Endodermal cell (in vitro differentiated cells): Measurements from ENCODE around the gene MT2A. TPM values are rescaled to one million over a fixed set of nuclear protein-coding genes. Genes with fewer than 3 reads are reported as not detected.

ENCODE experiments used
- DNase-seq: peaks from one replicate; pipeline ENCODE4 v3.0.0-alpha.2; 2017
- H3K27ac ChIP-seq: 2 replicates; pipeline ENCODE4 v1.5.1; 2013; ENCODE audit warnings: mild to moderate bottlenecking, low read depth, low read length, moderate library complexity
- H3K27me3 ChIP-seq: 2 replicates; pipeline ENCODE4 v1.6.1; 2013; ENCODE audit warnings: mild to moderate bottlenecking, low read length, moderate library complexity; ENCODE audit not compliant: insufficient read depth, control insufficient read depth, poor library complexity, severe bottlenecking
- H3K36me3 ChIP-seq: 2 replicates; pipeline ENCODE4 v1.7.0; 2013; ENCODE audit warnings: mild to moderate bottlenecking, low read length, moderate library complexity; ENCODE audit not compliant: control insufficient read depth, insufficient read depth
- H3K4me1 ChIP-seq: one replicate; pipeline ENCODE4 v1.7.0; 2013; ENCODE audit warnings: low read length; ENCODE audit not compliant: control insufficient read depth, insufficient read depth
- H3K4me3 ChIP-seq: 2 replicates; pipeline ENCODE4 v1.5.1; 2013; ENCODE audit warnings: mild to moderate bottlenecking, low read length, moderate library complexity
- H3K9ac ChIP-seq: 2 replicates; pipeline ENCODE4 v1.6.1; 2013; ENCODE audit warnings: mild to moderate bottlenecking, low read length, moderate library complexity; ENCODE audit not compliant: poor library complexity, severe bottlenecking; ENCODE audit errors: extremely low read depth
- H3K9me3 ChIP-seq: 2 replicates; pipeline ENCODE4 v1.6.1; 2013; ENCODE audit warnings: mild to moderate bottlenecking, low read length, moderate library complexity; ENCODE audit not compliant: control insufficient read depth
- H3K27ac Mint-ChIP-seq: 2 replicates; pipeline ENCODE4 v1.8.0; 2020; ENCODE audit warnings: mixed read lengths
- H3K27me3 Mint-ChIP-seq: 2 replicates; pipeline ENCODE4 v1.8.0; 2021; ENCODE audit warnings: mild to moderate bottlenecking, mixed read lengths; ENCODE audit not compliant: insufficient read depth
- H3K36me3 Mint-ChIP-seq: 2 replicates; pipeline ENCODE4 v1.8.0; 2020; ENCODE audit warnings: low read depth, mixed read lengths
- H3K4me1 Mint-ChIP-seq: 2 replicates; pipeline ENCODE4 v1.8.0; 2020; ENCODE audit warnings: mixed read lengths
- H3K4me3 Mint-ChIP-seq: 2 replicates; pipeline ENCODE4 v1.8.0; 2020; ENCODE audit warnings: mild to moderate bottlenecking, moderate library complexity, mixed read lengths
- H3K9me3 Mint-ChIP-seq: 2 replicates; pipeline ENCODE4 v1.8.0; 2020; ENCODE audit warnings: mild to moderate bottlenecking, mixed read lengths
- CTCF ChIP-seq: fragments of 200-600 bp; sonication (generic); conservative IDR thresholded peaks from 2 replicates; pipeline ENCODE4 v1.5.0; 2021; ENCODE audit warnings: antibody characterized with exemption, mild to moderate bottlenecking
- WGBS, 2 experiments: methylation state at CpG; one replicate each; pipeline versions ENCODE4 v1.1.5 to v1.1.7; 2013; ENCODE audit warnings: missing lambda C conversion rate in 2 of 2, mixed read lengths in 1 of 2; ENCODE audit not compliant: insufficient coverage in 1 of 2, insufficient read length in 1 of 2; 5-methylcytosine and 5-hydroxymethylcytosine counted together
- total RNA-seq, 2 donors: library from RNA; stranded (reverse); fragmentation: NEBNext Ultra II Directional in 1 of 2; extraction: Animal tissue kit (Norgen Biotek cat#: 25700) in 1 of 2; gene quantifications; 2 replicates in 1 of 2; 3 replicates in 1 of 2; pipeline ENCODE4 v1.2.1, GENCODE V29; 2021

Gene MT2A
- total RNA-seq, 2 donors from 2014 or later = 6.8 TPM; not detected in 1

- WGBS, 2 experiments = 63 to 72% methylated on average over 10 of the region's 10 CpGs
- no peak overlapping the region for H3K27ac ChIP-seq
- H3K4me1 Mint-ChIP-seq = peaks cover 17% of the 10 kb centered on the region
- no peaks in the 10 kb centered on the region for H3K9me3 ChIP-seq
- DNase-seq = no peak
- no peaks in the 10 kb centered on the region for H3K9me3 Mint-ChIP-seq
- H3K4me3 Mint-ChIP-seq = no peak overlapping the region
- H3K9ac ChIP-seq = no peak overlapping the region
- peaks cover 96% of the 10 kb centered on the region for H3K27me3 ChIP-seq
- no peaks in the 10 kb centered on the region for H3K36me3 ChIP-seq
- peaks cover 95% of the 10 kb centered on the region for H3K27me3 Mint-ChIP-seq
- no peaks in the 10 kb centered on the region for H3K36me3 Mint-ChIP-seq
- H3K4me3 ChIP-seq = no peak overlapping the region
- no peak overlapping the region for H3K27ac Mint-ChIP-seq
- no peak for TF ChIP-seq CTCF
- no peaks in the 10 kb centered on the region for H3K4me1 ChIP-seq
Observed at GRCh38 chr16:56631197-56631596, 22.8 kb downstream of the MT2A start.

GRCh38 chr16:56631832-56632155, 23.4 kb downstream of the MT2A start:
- no peaks in the 10 kb centered on the region for H3K9me3 ChIP-seq
- 20 to 22% methylated on average over 10 to 14 of the region's 14 CpGs for WGBS, 2 experiments
- Mint-ChIP-seq H3K27ac (no peak overlapping the region), H3K4me1 (peaks cover 17% of the 10 kb centered on the region), H3K4me3 (peak overlapping the region; percentile 50), H3K27me3 (peaks cover 95% of the 10 kb centered on the region), H3K36me3 (no peaks in the 10 kb centered on the region), H3K9me3 (no peaks in the 10 kb centered on the region)
- DNase-seq = no peak
- H3K9ac ChIP-seq = no peak overlapping the region
- no peak overlapping the region for H3K27ac ChIP-seq
- no peaks in the 10 kb centered on the region for H3K36me3 ChIP-seq
- H3K27me3 ChIP-seq = peaks cover 96% of the 10 kb centered on the region
- no peaks in the 10 kb centered on the region for H3K4me1 ChIP-seq
- H3K4me3 ChIP-seq = peak overlapping the region; percentile 67
- no peak for TF ChIP-seq CTCF

GRCh38 chr16:56632156-56632847, 23.9 kb downstream of the MT2A start, which contains the start of gene MT1M:
MT1M (plus strand) TSS chr16:56632659; CDS start chr16:56632732, 73 bp downstream.
- H3K27me3 Mint-ChIP-seq = peaks cover 95% of the 10 kb centered on the region
- Histone ChIP-seq H3K9me3 (no peaks in the 10 kb centered on the region), H3K4me1 (no peaks in the 10 kb centered on the region), H3K9ac (no peak within 1 kb of the TSS), H3K4me3 (peak within 1 kb of the TSS; percentile 67), H3K27ac (no peak within 1 kb of the TSS), H3K36me3 (no peaks in the 10 kb centered on the region), H3K27me3 (peaks cover 96% of the 10 kb centered on the region)
- no peaks in the 10 kb centered on the region for H3K36me3 Mint-ChIP-seq
- no peak within 1 kb of the TSS for H3K27ac Mint-ChIP-seq
- 1% methylated on average over 12 to 60 of the region's 61 CpGs for WGBS, 2 experiments
- no peaks in the 10 kb centered on the region for H3K9me3 Mint-ChIP-seq
- H3K4me1 Mint-ChIP-seq = peaks cover 13% of the 10 kb centered on the region
- peak; percentile 76 for DNase-seq
- TF ChIP-seq CTCF = no peak
- H3K4me3 Mint-ChIP-seq = peak within 1 kb of the TSS; percentile 50
